LNCAP (cell line): Measurements from ENCODE around the gene PLPPR1.

ENCODE experiments used
- CTCF ChIP-seq: fragments of 450-650 bp; IDR thresholded peaks from 2 replicates; pipeline ENCODE4 v1.5.1; 2017; ENCODE audit warnings: mild to moderate bottlenecking

The PLPPR1 gene

GRCh38 chr9:101030086-101030391, 1.5 kb downstream of the PLPPR1 start:
- no peak for TF ChIP-seq CTCF

- TF ChIP-seq CTCF, result no peak
These were observed 3.9 kb downstream of the PLPPR1 start for GRCh38 chr9:101032426-101032825.

GRCh38 chr9:101034222-101034621, 5.7 kb downstream of the PLPPR1 start:
- TF ChIP-seq CTCF, result no peak

GRCh38 chr9:101035098-101035497, 6.6 kb downstream of the PLPPR1 start:
- TF ChIP-seq CTCF, result no peak

- TF ChIP-seq CTCF, result no peak
These were observed 8.9 kb downstream of the PLPPR1 start for GRCh38 chr9:101037430-101037829.

GRCh38 chr9:101038488-101038887, 10.0 kb downstream of the PLPPR1 start:
- TF ChIP-seq CTCF, result no peak

- TF ChIP-seq CTCF, result no peak
These were observed 19.4 kb downstream of the PLPPR1 start for GRCh38 chr9:101047848-101048397.

- TF ChIP-seq CTCF, result no peak
These were observed 22.1 kb downstream of the PLPPR1 start for GRCh38 chr9:101050650-101051049.
